ENCODE measurements around the gene ARHGAP24. TPM values are rescaled to one million over a fixed set of nuclear protein-coding genes. Genes with fewer than 3 reads are reported as not detected.
A peak's percentile ranks its signal among the peaks of the same experiment; 100 is the strongest.

ARHGAP24 gene
- total RNA-seq, 1 donor from 2014 or later, result 61.1 TPM

DNA sequence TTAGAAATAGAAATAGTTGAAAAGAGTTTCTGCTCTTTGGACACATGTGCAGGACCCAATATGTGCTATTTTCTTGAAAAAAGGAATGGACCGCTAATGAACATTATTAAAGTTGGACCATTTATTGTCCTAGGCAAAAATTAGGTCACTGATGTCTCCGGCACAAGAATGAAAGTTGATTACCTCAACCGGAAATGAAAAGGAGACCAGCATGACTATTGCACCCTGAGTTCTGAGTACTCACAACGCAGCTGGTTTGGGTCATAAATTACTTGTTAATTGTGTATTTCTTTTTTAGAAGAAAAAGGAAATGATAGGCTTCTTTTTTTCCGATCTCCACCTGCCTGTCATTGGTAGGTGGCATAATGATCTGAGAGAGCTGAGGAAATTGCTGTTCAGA lies 232.7 kb downstream of the ARHGAP24 start:
- Histone ChIP-seq H3K4me1 (ENCODE audit: control insufficient read depth in 3 of 3, insufficient read depth in 3 of 3, low read length in 3 of 3) (peaks cover 0 to 3% (median 0%) of the 10 kb centered on the region in 3 donors), H3K9ac (ENCODE audit: low read depth in 1 of 3, low read length in 3 of 3) (no peak overlapping the region), H3K36me3 (ENCODE audit: control insufficient read depth in 3 of 3, insufficient read depth in 3 of 3, low read length in 3 of 3) (no peaks in the 10 kb centered on the region), H3K9me3 (ENCODE audit: control insufficient read depth in 3 of 3, low read length in 3 of 3) (no peaks in the 10 kb centered on the region), H3K4me3 (ENCODE audit: low read length in 3 of 3) (peak overlapping the region in 1 of 3 donors; percentile 34), H3K27me3 (ENCODE audit: control insufficient read depth in 3 of 3, insufficient read depth in 3 of 3, low read length in 3 of 3) (no peaks in the 10 kb centered on the region), H3K27ac (ENCODE audit: low read depth, low read length) (no peak overlapping the region)

DNA sequence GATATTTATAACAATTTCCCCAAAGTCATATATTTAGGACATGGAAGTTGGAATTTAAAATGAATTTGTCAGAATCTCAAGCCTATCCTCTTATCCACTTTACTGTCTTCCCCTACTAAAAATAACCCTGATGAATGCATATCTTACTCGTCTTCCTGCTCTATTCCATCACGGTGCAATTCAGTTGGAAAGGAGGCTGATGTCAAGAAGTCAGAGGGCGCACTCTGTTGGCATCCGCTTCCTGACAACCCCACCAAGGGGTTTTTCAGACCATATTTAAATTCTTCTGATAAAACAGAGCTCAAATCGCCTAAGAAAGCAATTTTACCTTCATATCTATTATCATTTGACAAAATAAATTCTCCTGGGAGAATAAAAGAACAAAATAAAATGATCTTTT lies 233.5 kb downstream of the ARHGAP24 start:
- Histone ChIP-seq H3K4me1 (ENCODE audit: control insufficient read depth in 3 of 3, insufficient read depth in 3 of 3, low read length in 3 of 3) (peaks cover 0 to 3% (median 0%) of the 10 kb centered on the region in 3 donors), H3K9me3 (ENCODE audit: control insufficient read depth in 3 of 3, low read length in 3 of 3) (no peaks in the 10 kb centered on the region), H3K36me3 (ENCODE audit: control insufficient read depth in 3 of 3, insufficient read depth in 3 of 3, low read length in 3 of 3) (no peaks in the 10 kb centered on the region), H3K27ac (ENCODE audit: low read depth, low read length) (no peak overlapping the region), H3K4me3 (ENCODE audit: low read length in 3 of 3) (no peak overlapping the region), H3K9ac (ENCODE audit: low read depth in 1 of 3, low read length in 3 of 3) (no peak overlapping the region), H3K27me3 (ENCODE audit: control insufficient read depth in 3 of 3, insufficient read depth in 3 of 3, low read length in 3 of 3) (no peaks in the 10 kb centered on the region)

DNA sequence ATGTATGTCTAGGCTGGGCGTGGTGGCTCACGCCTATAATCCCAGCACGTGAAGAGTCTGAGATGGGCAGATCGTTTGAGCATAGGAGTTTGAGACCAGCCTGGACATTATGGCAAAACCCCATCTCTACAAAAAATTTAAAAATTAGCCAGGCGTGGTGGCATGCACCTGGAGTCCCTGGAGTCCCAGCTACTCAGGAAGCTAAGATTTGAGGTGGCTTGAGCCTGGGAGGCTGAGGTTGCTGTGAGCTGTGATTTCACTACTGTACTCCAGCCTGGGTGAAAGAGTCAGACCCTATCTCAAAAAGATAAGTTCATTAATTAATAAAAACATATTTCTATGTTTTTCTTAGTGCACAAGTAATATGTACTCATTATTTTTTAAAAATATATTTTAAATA lies 238.1 kb downstream of the ARHGAP24 start:
- no peaks in the 10 kb centered on the region for H3K27me3 ChIP-seq (ENCODE audit: control insufficient read depth in 3 of 3, insufficient read depth in 3 of 3, low read length in 3 of 3)
- no peak overlapping the region for H3K4me3 ChIP-seq (ENCODE audit: low read length in 3 of 3)
- H3K36me3 ChIP-seq (ENCODE audit: control insufficient read depth in 3 of 3, insufficient read depth in 3 of 3, low read length in 3 of 3), result no peaks in the 10 kb centered on the region
- H3K9ac ChIP-seq (ENCODE audit: low read depth in 1 of 3, low read length in 3 of 3), result no peak overlapping the region
- peaks cover 0 to 3% (median 0%) of the 10 kb centered on the region in 3 donors for H3K4me1 ChIP-seq (ENCODE audit: control insufficient read depth in 3 of 3, insufficient read depth in 3 of 3, low read length in 3 of 3)
- no peaks in the 10 kb centered on the region for H3K9me3 ChIP-seq (ENCODE audit: control insufficient read depth in 3 of 3, low read length in 3 of 3)
- H3K27ac ChIP-seq (ENCODE audit: low read depth, low read length), result no peak overlapping the region

DNA sequence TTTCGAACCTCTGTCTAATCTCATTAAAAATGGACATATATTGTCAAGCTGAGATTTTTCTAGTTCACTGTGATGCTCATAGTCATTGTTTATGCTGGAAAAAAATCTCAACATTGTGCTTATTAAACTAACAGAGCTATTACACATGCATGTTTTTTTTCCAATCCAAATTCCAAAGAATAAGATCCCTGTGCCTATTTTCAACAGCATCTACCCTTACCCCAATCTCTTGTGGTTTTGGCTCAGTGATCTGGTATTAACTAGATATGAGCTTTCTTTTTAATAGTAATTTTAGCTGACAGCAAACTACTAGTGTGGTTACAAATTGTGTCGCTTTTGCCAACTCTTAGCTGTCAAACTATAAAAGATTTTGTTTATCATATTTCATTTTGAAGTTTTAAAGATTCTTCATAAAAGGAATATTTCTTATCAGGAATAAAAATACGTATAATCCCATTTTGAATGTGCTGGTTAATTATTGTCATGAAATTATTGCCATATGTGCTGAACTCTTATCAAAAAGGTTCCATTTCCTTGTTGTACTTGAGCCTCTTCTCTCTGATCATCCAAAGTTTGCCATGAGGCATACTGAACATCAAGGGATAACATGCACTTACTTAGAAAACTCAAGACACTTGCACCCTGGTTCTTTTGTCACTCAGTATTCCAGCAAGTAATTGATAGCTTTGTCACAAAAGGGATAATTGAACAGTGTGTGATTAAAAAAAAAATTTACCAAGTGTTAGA lies 241.2 kb downstream of the ARHGAP24 start:
- H3K27me3 ChIP-seq (ENCODE audit: control insufficient read depth in 3 of 3, insufficient read depth in 3 of 3, low read length in 3 of 3), result no peaks in the 10 kb centered on the region
- no peak overlapping the region for H3K4me3 ChIP-seq (ENCODE audit: low read length in 3 of 3)
- no peak overlapping the region for H3K27ac ChIP-seq (ENCODE audit: low read depth, low read length)
- no peaks in the 10 kb centered on the region for H3K36me3 ChIP-seq (ENCODE audit: control insufficient read depth in 3 of 3, insufficient read depth in 3 of 3, low read length in 3 of 3)
- no peak overlapping the region for H3K9ac ChIP-seq (ENCODE audit: low read depth in 1 of 3, low read length in 3 of 3)
- H3K9me3 ChIP-seq (ENCODE audit: control insufficient read depth in 3 of 3, low read length in 3 of 3), result no peaks in the 10 kb centered on the region
- no peaks in the 10 kb centered on the region for H3K4me1 ChIP-seq (ENCODE audit: control insufficient read depth in 3 of 3, insufficient read depth in 3 of 3, low read length in 3 of 3)

DNA sequence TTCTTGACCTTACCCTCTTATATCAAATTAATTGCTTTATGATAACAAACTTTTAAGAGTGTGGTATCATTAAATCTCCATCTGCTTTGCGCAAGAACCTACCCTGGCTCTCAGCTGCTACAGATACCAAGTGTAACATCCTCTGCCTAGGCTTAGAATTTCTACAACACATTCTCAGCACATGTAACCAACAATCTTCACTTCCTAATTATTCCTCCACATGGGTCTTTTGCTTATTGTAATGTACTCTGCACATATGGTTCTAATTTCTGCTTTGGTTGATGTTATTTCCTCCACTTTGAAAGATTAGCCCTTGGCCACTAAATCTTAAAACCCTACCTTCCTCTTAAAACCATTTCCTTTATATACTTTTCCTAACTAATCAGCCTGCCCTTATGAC lies 242.4 kb downstream of the ARHGAP24 start:
- H3K27me3 ChIP-seq (ENCODE audit: control insufficient read depth in 3 of 3, insufficient read depth in 3 of 3, low read length in 3 of 3), result no peaks in the 10 kb centered on the region
- no peaks in the 10 kb centered on the region for H3K36me3 ChIP-seq (ENCODE audit: control insufficient read depth in 3 of 3, insufficient read depth in 3 of 3, low read length in 3 of 3)
- no peaks in the 10 kb centered on the region for H3K9me3 ChIP-seq (ENCODE audit: control insufficient read depth in 3 of 3, low read length in 3 of 3)
- H3K27ac ChIP-seq (ENCODE audit: low read depth, low read length), result no peak overlapping the region
- no peak overlapping the region for H3K9ac ChIP-seq (ENCODE audit: low read depth in 1 of 3, low read length in 3 of 3)
- no peaks in the 10 kb centered on the region for H3K4me1 ChIP-seq (ENCODE audit: control insufficient read depth in 3 of 3, insufficient read depth in 3 of 3, low read length in 3 of 3)
- H3K4me3 ChIP-seq (ENCODE audit: low read length in 3 of 3), result no peak overlapping the region

DNA sequence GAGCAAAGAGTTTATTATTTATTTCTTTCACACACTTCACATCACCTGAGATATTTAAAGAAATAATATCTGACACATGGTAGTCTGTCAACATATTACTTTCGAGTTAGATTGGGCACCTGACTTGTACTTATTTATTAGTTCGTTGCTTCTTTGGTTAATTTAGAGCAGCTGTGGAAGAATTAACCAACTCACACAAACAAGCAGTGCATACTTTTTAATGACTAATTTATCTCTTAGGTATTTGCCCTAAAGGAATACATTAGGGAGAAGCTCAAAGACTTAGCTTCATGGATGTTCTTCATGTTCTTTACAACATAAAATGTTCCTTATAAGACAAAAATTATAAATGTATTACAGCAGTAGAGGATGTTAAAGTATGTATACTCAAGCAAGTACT lies 242.9 kb downstream of the ARHGAP24 start:
- Histone ChIP-seq H3K9me3 (ENCODE audit: control insufficient read depth in 3 of 3, low read length in 3 of 3) (no peaks in the 10 kb centered on the region), H3K9ac (ENCODE audit: low read depth in 1 of 3, low read length in 3 of 3) (no peak overlapping the region), H3K36me3 (ENCODE audit: control insufficient read depth in 3 of 3, insufficient read depth in 3 of 3, low read length in 3 of 3) (no peaks in the 10 kb centered on the region), H3K4me3 (ENCODE audit: low read length in 3 of 3) (no peak overlapping the region), H3K4me1 (ENCODE audit: control insufficient read depth in 3 of 3, insufficient read depth in 3 of 3, low read length in 3 of 3) (no peaks in the 10 kb centered on the region), H3K27ac (ENCODE audit: low read depth, low read length) (no peak overlapping the region), H3K27me3 (ENCODE audit: control insufficient read depth in 3 of 3, insufficient read depth in 3 of 3, low read length in 3 of 3) (no peaks in the 10 kb centered on the region)

DNA sequence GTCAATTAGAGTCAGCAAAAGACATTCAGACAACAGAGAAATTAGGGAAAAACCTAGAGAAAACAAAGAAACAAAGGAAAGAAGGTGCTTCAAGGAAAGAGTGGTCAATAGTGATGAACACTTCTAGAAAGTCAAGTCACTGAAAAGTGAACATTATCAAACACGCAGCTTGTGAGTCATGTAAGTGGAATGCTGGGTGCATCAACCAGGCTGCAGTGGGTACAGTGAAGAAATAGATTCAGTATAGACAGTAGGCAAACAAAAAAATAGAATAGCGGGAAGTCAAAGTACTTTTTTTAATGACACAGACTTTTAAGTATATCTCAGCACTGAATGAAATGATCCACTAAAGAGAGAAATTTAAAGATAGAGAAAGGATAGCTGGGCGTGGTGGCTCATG lies 245.8 kb downstream of the ARHGAP24 start:
- peaks cover 0 to 3% (median 0%) of the 10 kb centered on the region in 3 donors for H3K4me1 ChIP-seq (ENCODE audit: control insufficient read depth in 3 of 3, insufficient read depth in 3 of 3, low read length in 3 of 3)
- no peak overlapping the region for H3K27ac ChIP-seq (ENCODE audit: low read depth, low read length)
- H3K4me3 ChIP-seq (ENCODE audit: low read length in 3 of 3), result no peak overlapping the region
- H3K9me3 ChIP-seq (ENCODE audit: control insufficient read depth in 3 of 3, low read length in 3 of 3), result no peaks in the 10 kb centered on the region
- no peaks in the 10 kb centered on the region for H3K36me3 ChIP-seq (ENCODE audit: control insufficient read depth in 3 of 3, insufficient read depth in 3 of 3, low read length in 3 of 3)
- no peaks in the 10 kb centered on the region for H3K27me3 ChIP-seq (ENCODE audit: control insufficient read depth in 3 of 3, insufficient read depth in 3 of 3, low read length in 3 of 3)
- no peak overlapping the region for H3K9ac ChIP-seq (ENCODE audit: low read depth in 1 of 3, low read length in 3 of 3)

DNA sequence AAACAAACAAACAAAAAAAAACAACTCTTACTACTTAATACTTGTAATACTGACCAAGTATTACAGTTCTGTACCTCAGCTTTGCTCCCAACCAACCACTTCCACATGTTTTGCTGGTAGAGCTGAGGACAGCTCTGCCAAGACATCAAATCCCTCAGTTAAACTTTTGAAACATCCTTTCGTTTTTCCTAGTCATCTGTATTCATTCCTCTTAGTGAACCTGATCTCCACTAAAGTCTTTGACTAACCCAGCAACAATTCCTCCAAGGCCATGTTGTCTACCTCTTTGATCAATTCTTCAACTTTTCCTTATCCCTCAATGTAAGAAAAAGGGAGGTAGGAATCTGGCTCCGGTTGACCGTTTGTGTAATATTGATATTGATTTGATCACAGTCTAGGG lies 247.5 kb downstream of the ARHGAP24 start:
- Histone ChIP-seq H3K27me3 (ENCODE audit: control insufficient read depth in 3 of 3, insufficient read depth in 3 of 3, low read length in 3 of 3) (no peaks in the 10 kb centered on the region), H3K9me3 (ENCODE audit: control insufficient read depth in 3 of 3, low read length in 3 of 3) (no peaks in the 10 kb centered on the region), H3K36me3 (ENCODE audit: control insufficient read depth in 3 of 3, insufficient read depth in 3 of 3, low read length in 3 of 3) (no peaks in the 10 kb centered on the region), H3K4me1 (ENCODE audit: control insufficient read depth in 3 of 3, insufficient read depth in 3 of 3, low read length in 3 of 3) (peaks cover 2 to 12% (median 7%) of the 10 kb centered on the region in 3 donors), H3K9ac (ENCODE audit: low read depth in 1 of 3, low read length in 3 of 3) (no peak overlapping the region), H3K4me3 (ENCODE audit: low read length in 3 of 3) (no peak overlapping the region), H3K27ac (ENCODE audit: low read depth, low read length) (no peak overlapping the region)

DNA sequence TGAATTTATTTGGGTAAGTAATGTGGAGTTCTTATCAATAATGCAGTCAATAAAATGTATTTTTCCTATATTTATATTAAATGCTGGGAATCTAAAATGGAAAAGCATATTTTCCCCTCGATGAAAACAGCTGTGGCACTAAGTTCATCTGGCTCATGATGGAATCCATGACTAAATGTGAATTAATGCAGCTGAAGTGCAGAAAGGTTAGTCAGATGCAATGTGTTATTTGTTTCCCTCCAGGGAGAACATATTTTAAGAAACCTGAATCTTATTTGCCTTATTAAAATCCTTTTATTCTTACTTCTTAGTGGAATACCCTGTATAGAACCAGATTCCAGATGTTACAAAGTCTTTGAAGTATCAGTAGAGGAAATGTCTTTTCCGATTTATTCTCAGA lies 247.9 kb downstream of the ARHGAP24 start:
- no peaks in the 10 kb centered on the region for H3K36me3 ChIP-seq (ENCODE audit: control insufficient read depth in 3 of 3, insufficient read depth in 3 of 3, low read length in 3 of 3)
- no peak overlapping the region for H3K9ac ChIP-seq (ENCODE audit: low read depth in 1 of 3, low read length in 3 of 3)
- no peak overlapping the region for H3K4me3 ChIP-seq (ENCODE audit: low read length in 3 of 3)
- H3K9me3 ChIP-seq (ENCODE audit: control insufficient read depth in 3 of 3, low read length in 3 of 3), result no peaks in the 10 kb centered on the region
- no peak overlapping the region for H3K27ac ChIP-seq (ENCODE audit: low read depth, low read length)
- no peaks in the 10 kb centered on the region for H3K27me3 ChIP-seq (ENCODE audit: control insufficient read depth in 3 of 3, insufficient read depth in 3 of 3, low read length in 3 of 3)
- H3K4me1 ChIP-seq (ENCODE audit: control insufficient read depth in 3 of 3, insufficient read depth in 3 of 3, low read length in 3 of 3), result peaks cover 2 to 12% (median 7%) of the 10 kb centered on the region in 3 donors

DNA sequence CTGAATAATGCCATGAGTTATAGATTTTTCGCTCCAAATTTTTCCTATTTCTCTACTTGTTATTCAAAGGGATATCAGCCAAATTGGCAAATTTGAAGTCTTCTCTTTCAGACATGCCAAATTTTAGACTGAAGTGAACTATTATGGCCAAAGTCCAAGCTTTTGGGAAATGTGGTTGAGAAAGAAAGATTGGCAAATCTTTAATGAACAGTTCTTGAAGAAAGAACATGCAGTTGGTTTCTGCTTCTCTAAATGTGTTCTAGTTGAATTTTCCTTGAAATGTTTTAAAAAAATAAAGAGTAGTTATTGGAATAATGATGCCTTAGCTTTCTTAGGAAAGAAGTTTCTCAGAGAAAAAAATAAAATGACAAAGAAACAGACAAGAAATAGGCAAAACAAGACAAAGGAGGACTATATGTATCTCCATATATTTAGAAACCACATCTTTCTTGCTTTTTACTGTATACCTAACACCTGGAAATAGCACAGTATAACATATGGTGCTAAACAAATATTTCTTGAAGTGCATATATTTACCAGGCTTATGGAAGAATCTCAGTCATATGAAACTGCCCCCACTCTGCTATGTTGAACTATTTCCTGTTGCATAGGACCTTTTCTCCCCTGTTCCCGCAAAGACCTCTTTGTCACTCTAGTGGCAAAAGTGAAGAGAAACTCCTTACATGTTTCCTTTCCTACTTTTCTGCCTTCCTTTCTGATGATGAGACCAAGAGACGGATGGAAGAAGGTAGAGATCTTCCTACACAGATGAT lies 250.0 kb downstream of the ARHGAP24 start:
- no peaks in the 10 kb centered on the region for H3K36me3 ChIP-seq (ENCODE audit: control insufficient read depth in 3 of 3, insufficient read depth in 3 of 3, low read length in 3 of 3)
- peak overlapping the region; percentile 67 for H3K27ac ChIP-seq (ENCODE audit: low read depth, low read length)
- H3K4me3 ChIP-seq (ENCODE audit: low read length in 3 of 3), result no peak overlapping the region
- H3K4me1 ChIP-seq (ENCODE audit: control insufficient read depth in 3 of 3, insufficient read depth in 3 of 3, low read length in 3 of 3), result peaks cover 2 to 12% (median 7%) of the 10 kb centered on the region in 3 donors
- H3K27me3 ChIP-seq (ENCODE audit: control insufficient read depth in 3 of 3, insufficient read depth in 3 of 3, low read length in 3 of 3), result no peaks in the 10 kb centered on the region
- no peaks in the 10 kb centered on the region for H3K9me3 ChIP-seq (ENCODE audit: control insufficient read depth in 3 of 3, low read length in 3 of 3)
- no peak overlapping the region for H3K9ac ChIP-seq (ENCODE audit: low read depth in 1 of 3, low read length in 3 of 3)
